G401.6 (cell line): ENCODE measurements around the gene SPR.

Experiments
- FAIRE-seq: peaks from 2 replicates; lab custom pipeline; 2012; peaks lifted over from hg19 to GRCh38; lab: Jason Lieb, UNC

SPR gene

DNA sequence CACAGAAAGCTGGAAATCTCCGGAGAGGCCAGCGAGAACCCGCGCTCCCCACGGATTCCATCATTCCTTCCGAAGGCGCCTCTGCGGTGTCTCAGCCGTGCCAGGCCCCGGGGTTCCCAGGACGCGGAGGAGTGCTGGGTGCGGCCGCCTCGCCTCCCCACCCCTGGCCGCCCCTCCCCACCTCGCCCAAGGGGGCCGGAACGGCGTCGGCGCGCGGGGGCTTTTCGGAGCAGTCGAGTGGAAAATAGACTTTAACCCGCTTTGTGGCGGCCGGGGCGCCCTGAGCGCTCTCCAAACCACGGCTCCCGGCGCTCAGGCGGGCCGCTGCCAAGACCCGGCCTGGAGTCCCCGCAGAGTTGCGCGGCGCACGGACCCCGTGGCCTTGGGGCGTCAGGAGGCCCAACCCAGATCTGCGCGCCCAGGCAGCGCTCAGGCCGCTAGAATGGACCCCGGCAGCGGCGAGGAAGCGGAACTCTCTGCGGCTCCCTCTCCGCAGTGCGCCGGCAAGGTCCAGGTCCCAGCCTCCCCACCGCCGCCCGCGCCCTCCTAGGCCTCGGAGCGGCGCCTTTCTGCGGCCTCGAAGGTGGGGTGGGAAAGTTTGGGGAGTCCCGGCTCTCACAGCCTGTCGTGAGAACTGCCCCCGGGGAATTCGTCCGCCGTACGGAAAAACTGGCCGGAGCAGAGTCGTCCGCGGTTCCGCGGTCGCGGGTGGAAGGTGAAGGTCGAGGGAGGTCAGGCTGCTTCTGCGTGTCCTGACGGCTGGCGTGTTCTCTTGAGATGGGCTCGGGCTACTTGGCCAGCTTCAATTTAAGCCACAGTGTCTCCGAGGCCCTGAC lies 28.9 kb downstream of the SPR start:
- no peak for FAIRE-seq

- FAIRE-seq = no peak
Measured at GRCh38 chr2:72916743-72917137, 29.5 kb downstream of the SPR start.

DNA sequence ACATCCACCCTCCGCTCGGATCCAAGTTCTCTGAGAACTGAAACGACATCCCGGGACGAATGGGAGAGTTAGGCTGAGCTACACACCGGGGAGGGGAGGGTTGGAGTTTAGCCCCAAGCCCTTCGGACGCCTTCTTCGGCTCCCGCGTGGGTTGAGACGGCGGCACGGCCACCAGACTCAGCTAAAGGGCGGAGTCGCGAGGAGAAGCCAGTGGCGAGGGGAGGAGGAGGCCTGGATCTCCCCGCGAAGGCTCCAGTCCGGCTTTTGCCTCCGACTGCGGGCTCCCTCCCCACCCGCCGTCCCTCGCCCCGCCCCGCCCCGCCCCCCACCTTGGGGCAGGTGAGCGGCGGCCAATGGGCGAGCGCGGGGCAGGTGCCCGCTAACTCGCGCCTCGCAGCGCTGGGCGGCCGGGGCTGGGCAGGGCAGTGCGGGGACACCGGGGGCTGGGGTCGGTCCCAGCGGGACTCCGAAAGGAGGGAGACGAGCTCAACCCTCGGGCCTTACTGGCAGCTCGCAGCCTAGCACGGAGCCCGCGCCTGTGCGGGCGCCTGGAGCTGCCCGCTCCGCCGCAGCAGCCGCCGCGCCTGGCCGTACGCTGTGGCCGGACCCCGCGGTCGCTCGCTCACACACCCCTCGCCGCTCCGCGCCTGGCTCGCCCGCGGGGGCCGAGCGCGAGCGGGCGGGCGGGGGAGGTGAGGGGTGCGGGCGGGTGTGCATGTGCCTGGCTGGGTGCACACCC lies 30.1 kb downstream of the SPR start, which contains the start of gene EMX1:
Gene EMX1, plus strand, starts transcription at position 382 of the 739 bp plus-strand sequence. Its CDS starts 334 bp downstream, at position 716.
- no peak for FAIRE-seq

DNA sequence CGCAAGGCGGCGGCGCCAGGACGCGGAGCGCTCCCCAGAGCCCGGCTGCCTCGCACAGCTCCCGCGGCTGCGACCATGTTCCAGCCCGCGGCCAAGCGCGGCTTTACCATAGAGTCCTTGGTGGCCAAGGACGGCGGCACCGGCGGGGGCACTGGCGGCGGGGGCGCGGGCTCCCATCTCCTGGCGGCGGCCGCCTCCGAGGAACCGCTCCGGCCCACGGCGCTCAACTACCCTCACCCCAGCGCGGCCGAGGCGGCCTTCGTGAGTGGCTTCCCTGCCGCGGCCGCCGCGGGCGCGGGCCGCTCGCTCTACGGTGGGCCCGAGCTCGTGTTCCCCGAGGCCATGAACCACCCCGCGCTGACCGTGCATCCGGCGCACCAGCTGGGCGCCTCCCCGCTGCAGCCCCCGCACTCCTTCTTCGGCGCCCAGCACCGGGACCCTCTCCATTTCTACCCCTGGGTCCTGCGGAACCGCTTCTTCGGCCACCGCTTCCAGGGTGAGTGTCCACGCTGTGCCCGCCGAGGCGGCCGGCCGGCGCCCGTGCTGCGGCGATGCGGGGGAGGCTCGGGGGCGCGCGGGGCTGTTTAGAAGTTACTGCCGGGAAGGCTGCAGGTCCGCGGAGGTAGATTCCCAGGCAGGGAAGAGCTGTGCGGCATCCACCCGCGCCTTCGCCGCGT lies 30.8 kb downstream of the SPR start:
- FAIRE-seq = no peak

DNA sequence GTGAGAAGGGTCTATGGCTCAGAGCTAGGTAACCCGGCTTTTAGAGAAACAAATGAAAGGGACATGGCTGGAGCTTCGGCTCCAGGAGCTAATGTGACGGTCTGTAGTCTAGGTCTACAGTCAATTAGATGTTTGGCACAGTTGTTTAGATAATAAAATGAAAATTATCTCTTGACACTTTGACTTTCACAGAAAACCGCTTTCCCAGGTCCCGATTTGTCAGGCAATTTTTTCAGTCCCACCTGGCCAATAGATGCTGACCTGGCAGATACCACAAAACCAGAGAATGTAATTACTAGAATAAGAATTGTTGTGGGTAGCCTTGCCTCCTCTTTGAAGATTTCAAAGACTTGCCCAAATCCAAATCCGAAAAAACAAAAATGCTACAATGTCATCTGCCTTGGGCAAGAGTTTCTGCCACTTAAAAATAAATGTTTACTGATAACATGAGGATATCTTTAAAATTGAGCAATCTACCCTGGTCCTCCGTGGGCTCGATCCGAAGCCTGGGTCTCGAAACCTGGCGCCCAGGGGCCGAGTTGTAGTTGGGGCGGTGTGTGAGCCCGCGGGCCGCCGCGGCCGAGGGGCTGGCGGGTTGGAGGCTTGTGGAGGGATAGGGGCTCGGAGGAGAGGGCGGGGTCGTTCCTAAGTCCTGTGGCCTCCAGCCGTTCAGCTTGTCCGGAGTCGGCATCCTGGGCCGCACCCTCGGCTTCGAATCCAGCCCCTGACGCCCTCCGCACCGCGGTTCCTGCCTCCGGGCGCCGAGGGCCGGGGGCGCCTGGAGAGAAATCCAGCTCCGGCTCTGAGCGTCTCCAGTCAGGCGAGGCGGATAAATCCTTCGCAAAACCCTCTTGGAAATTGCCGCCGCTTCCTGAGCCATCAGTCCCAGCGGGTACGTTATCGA lies 32.5 kb downstream of the SPR start:
- no peak for FAIRE-seq

GRCh38 chr2:72920318-72921087 lies 33.3 kb downstream of the SPR start:
- no peak for FAIRE-seq

DNA sequence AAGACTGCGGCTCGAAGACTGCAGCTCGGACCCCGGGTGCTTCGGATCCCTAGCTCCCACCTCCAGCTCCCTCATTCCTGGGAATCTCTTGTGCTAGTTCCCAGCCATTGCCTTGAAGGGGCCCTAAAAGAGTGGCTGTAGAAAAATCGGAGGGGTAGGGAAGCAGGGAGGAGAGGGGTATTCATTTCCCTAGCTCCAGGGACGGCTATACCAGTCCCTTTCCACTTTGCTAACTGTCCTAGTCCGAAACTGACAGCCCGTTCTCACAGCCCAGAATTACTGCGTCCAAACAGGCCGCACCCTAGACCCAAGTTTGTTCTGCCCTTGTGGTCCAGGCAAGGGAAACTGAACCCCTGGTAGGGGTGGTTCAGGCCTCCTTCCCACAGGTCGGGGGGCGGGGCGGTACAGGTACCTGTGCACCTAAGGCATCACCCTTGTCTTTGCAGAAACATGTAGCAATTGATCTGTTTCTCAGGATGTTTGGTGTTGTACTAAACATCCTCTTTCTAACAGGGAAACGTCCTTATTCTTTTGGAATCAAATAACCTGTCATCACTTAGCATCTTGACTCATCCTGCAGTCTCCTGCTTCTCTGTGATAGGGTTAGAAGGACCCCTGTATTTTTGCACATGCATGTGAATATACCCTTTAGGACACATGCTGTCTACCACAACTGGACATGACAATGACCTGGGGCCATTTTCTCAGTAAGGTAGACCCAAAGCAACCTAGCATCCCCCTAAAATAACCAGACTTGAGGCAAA lies 34.1 kb downstream of the SPR start:
- no peak for FAIRE-seq

DNA sequence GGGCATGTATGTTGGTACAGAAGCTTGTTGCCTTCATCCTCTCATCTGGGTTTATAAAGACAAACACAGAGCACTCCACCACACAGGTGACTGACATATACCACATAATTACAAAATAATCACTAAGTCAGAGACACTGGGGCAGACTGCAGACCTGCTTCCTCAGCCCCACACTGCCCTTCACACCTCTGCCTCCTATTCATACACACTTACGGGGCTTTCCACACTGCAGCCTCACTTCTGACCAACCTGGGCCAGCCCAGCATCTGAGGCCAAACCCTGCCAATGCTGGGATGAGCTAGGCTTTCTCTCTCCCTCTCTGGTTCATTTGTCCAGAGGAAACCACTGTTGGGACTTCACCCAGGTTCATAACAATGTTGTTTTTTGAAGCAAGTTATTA lies 34.6 kb downstream of the SPR start:
- no peak for FAIRE-seq

DNA sequence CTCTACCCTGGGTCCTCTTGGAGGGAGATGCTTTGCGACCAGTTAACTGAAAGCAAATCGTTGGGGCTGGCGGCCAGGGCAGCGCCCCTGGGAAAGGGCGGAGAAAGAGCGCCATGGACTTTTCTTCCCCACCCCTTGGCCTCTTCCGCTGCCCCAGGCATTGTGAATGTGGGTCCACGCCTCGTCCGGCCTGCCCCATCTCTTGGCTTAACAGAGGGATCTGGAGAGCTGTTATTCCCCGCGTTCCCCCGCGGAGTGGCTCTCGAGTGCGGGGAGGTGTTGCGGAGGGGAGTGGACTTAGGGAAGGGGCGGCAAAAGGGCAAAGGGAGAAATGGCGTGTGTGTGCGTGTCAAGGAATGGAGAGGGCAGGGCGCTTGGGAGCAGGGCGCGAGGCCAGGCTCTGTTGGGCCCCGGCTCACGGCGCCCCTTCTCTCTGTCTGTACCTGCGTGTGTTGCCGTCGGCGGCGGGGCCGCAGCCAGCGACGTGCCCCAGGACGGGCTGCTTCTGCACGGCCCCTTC lies 36.7 kb downstream of the SPR start:
- FAIRE-seq = no peak

DNA sequence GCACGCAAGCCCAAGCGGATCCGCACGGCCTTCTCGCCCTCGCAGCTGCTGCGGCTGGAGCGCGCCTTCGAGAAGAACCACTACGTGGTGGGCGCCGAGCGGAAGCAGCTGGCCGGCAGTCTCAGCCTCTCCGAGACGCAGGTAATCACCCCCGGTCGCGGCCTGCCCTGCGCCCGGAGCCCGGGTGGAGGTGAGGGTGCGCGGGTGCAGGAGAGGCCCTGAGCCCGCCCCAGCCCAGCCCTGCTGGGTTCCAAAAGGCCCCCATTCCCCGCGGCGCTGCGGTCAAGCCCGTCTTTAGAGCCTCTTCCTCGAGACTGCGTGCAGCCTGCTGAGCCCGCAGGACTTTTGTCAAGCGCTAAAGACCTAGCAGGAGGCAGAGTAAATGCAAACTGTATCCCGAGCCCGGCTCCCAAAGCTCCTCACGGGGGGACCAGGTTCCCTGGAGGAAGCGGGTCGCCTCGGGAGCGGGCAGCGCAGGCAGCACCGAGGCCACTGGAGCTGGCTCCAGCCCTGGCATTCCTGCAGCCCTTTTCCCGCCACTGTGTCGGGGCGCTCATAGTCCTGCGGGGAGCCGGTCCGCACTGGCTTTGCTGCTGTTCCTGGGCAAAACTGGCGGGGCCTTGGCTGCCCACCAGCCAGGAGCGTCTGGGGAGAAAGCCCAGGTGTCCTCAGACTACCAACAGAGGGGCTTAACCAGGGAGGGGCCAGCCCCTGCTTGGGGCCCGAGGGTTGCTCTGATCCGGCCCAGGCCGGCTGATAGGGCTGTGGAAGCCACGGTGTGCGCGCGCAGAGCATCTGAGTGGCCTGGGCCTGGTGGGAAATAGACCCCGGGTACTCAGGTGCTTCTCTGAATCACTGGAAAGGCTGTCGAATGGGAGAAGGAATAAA lies 37.4 kb downstream of the SPR start:
- no peak for FAIRE-seq

DNA sequence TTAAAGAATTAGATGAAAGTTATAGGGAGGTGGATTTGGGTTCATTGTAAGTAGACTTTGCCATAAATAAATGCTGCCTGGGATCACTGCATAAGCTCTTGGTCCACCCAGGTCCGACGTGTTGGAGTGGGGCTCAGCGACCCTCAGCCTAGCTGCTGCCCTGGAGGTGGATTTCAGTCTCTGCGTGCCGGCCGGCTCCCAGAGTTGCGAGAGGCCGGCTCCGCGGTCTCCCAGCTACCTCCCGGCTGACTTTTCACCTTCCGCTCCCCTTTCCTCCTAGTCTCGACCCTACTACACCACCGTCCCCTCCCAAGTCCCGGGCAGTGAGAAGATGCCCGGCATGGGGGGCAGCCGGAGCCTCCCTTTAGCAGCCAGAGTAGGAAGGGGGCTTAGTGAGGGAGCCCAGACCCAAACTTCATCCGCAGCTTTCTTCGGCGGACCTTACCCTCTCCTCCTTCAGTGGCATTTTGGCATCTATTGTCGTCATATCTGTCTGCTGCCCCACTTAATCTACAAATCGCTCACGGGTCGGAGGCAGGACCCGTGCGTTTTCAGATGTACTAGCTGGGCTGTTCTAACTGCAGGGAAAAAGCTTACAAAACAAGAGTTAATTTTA lies 38.2 kb downstream of the SPR start:
- no peak for FAIRE-seq

DNA sequence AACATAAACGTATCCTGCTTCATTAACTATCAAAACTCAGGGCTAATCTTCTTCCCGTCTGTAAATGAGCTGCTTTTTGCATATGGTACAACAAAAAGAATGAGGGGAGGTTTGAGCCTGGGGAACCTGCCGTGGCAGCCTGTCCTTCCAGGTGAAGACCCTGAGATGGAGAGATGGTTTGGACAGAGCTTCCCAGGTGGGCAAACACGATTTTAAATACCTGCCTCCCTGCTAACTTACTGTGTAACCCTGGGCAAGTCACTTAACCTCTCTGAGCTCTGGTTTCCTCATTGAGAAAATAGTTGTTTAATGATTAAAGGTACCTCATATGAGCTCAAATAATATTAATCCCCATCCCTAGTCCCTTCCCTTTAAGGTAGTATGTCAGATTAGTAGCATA lies 39.2 kb downstream of the SPR start:
- no peak for FAIRE-seq

DNA sequence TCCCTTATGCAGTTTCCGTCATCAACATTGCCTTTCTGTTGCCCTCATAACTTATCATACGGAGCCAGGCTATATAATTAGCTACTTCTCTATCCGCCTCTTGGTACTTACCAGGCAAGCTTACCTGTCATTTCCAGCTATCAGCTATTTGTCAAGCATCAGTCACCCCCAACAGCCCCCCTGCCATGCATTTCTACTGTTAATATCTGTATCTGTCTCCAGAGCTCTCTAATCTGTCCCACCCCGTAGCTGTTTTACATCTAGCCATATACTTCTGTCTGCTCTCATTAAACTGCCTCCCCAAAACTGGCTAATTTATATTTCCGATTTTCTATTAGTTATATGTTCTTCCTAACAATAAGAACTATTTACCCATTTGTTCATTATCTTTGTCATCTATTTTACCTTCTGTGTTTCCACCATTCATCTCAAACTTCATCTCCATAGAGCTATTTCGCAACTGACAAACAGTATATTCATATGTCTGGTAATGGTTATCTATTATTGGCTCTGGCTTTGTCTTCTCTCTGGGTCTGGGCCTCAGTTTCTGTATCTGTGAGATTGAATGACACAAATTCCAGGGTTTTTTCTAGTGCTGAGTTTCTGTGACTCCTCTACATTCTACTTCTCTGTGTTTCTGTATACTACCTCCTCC lies 39.7 kb downstream of the SPR start:
- no peak for FAIRE-seq

- no peak for FAIRE-seq
Measured at GRCh38 chr2:72927619-72928550, 40.7 kb downstream of the SPR start.

GRCh38 chr2:72929010-72929409 lies 41.8 kb downstream of the SPR start:
- FAIRE-seq = no peak

DNA sequence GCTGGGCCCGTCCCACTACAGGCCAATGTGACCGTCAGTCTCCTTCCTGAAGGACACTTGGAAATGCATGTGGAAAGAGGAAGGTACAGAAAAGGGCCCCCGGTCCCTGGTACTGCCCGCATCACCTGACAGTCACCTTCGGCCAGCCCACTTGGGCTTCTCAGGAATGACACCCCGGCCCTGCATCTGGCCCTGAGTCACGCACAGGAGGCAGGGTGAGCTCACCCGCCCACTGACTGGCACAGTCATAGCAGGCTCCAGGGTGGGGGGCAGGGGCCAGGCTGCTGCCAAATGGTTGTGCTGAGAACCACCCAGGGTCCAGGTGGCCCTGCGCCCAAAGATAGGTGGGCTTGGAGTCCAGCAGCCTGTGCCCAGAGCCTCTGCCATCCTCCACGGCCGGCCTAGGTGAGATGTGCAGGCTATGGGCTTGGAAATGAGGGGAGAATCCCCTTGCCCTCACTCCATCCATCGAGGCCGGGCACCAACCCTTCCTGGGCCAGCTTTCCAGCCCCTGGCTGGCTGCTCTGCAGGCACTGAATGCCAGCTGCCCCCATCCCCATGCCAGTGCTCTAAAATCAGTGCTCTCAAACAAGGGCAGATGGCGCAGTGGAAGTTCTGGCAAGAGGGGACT lies 44.2 kb downstream of the SPR start:
- no peak for FAIRE-seq
